HG03139 (cell line): Measurements from ENCODE around the gene NTNG2.

ENCODE experiments used
- ATAC-seq: cut with Tn5 transposase; IDR thresholded peaks from one replicate; pipeline ENCODE4 v1.9.1; 2021; ENCODE audit not compliant: unreplicated experiment

NTNG2 gene

DNA sequence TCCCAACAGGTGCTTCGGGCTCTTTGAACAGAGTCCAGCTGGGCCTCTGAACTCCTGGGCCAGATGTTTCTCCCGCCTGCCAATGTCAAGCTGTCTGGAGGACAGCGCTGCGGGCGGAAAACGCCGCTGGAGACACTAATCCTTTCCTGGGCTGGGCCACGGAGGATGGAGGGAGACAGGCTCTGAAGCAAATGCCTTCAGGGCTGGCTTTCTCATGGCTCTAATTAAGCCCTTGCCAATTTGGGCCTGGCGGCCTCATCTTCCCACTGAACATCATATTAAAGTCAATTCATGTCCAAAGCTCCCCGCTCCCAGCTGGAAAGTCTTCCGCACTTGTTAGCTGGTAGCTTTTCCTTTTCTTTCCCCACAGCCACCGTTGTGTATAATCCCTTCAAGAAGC lies 72.7 kb downstream of the NTNG2 start:
- no peak for ATAC-seq

- no peak for ATAC-seq
These were observed 73.3 kb downstream of the NTNG2 start for GRCh38 chr9:132235125-132235524.

DNA sequence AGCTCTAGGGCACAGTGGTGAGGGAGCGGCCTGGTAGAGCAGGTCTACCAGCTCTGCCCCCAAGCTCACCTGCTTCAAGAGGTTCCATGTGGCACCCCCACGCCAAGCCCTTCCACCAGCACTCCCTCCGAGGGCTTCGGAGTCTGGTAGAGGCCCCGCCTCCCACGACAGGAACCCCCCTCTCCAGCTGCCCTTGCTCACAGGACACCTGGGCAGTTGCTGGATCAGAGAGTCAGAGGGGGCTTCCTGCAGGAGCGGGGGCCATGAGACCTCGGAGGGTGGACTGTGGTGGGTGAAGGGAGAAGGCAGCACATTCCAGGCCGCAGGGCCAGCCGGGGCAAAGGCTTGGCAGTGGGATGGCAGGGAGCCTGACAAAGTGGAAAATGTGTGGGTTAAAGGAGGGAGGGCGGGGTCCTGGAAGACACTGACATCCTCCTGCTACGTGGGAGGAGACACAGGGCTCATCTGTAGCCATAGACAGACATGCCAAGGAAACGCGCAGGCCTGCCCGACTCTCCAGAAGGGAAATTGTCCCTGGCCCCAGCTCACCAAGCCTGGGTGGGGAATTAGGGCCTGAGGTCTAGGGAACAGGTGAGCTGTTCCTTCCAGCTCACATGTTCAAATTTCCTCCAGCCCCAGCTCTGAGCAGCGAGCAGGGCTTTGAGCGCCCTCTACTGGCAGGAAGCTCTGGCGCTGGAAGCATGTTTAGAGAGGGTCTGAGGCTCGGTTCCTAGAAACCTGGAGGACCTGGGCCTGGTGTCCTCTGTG lies 74.2 kb downstream of the NTNG2 start:
- no peak for ATAC-seq

GRCh38 chr9:132236662-132237311 lies 74.9 kb downstream of the NTNG2 start:
- no peak for ATAC-seq

GRCh38 chr9:132237481-132237880 lies 75.6 kb downstream of the NTNG2 start:
- no peak for ATAC-seq

- no peak for ATAC-seq
These were observed 76.4 kb downstream of the NTNG2 start for GRCh38 chr9:132238026-132238972.

GRCh38 chr9:132238992-132239391 lies 77.1 kb downstream of the NTNG2 start:
- no peak for ATAC-seq

DNA sequence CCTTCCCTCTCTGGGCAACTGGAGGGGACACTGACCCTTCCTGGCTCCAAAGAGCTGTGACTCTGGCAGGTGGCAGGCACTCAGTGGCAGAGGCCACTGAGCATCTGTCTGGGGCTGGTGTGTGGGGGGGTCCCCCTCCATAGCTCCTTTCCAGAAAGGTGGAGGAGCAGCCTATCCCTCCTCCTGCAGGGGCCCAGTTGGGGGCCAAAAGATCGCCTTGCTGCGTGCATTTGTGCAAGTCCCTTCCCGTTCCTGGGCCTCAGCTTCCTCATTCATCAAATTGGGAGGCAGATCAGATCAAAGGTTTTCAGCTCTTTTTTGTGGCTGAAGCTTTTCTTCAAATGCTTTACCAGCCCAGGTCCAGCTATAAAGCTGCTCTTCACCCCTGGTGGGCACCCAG lies 77.7 kb downstream of the NTNG2 start:
- ATAC-seq, result no peak

DNA sequence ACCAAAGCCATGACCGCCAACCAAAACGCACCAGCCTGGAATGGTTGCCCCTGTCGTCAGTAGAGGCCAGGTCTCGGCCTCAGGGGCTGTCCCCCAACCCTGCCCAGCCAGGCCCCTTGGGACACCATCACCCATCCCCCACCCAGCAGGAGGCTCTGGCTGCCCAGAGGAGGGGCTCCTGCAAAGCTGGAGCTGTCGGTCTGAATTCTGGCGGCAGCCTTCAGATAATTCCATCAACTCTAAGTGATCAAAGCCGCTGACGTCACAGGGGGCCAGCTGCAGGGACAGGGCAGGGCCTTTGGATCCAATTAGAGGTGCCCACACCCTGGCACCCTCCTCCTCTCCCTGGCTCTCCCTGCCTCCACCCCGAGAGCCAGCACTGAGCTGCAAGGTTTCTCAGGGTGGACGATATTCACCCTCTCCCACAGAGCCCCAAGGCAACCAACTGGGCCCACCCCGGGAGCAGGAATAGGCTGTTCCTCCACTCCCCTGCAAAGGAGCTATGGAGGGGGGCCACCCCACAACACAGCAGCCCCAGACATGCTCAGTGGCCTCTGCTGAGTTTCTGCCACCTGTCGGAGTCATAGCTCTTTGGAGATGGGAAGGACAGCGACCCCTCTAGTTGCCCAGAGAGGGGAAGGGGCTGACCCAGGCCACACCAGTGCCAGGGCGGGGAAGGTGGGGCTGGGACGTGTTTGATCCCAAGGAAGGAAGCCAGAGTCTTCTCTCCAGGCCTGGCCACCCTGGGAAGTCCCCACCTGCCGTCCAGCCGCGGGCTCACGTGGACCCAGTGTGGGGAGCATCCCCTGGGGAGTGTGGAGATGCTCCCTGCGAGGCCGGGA lies 78.4 kb downstream of the NTNG2 start:
- ATAC-seq, result no peak

DNA sequence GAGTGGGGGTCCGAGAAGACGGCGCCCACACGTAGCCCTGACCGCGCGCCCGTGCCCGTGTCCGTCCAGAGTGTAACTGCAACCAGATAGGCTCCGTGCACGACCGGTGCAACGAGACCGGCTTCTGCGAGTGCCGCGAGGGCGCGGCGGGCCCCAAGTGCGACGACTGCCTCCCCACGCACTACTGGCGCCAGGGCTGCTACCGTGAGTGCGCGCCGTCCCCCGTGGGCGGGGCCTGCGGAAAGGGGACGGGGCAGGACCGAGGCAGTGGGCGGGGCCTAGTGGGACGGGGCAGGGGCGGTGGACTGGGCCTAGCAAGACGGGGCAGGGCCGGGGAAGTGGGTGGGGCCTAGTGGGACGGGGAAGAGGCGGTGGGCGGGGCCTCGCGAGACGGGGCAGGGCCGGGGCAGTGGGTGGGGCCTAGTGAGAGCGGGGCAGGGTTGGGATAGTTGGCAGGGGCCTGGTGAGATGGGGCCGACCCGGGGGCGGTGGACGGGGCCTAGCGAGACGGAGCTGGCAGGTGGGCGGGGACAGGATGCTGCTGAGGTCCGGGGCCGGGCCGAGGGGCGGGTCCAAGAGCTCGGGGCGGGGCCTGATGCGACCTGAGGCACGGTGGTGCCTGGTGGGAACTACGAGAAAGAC lies 79.1 kb downstream of the NTNG2 start:
- ATAC-seq, result peak; percentile 77

GRCh38 chr9:132241483-132241839 lies 79.6 kb downstream of the NTNG2 start:
- ATAC-seq, result no peak

GRCh38 chr9:132241840-132242620 lies 80.2 kb downstream of the NTNG2 start:
- no peak for ATAC-seq

DNA sequence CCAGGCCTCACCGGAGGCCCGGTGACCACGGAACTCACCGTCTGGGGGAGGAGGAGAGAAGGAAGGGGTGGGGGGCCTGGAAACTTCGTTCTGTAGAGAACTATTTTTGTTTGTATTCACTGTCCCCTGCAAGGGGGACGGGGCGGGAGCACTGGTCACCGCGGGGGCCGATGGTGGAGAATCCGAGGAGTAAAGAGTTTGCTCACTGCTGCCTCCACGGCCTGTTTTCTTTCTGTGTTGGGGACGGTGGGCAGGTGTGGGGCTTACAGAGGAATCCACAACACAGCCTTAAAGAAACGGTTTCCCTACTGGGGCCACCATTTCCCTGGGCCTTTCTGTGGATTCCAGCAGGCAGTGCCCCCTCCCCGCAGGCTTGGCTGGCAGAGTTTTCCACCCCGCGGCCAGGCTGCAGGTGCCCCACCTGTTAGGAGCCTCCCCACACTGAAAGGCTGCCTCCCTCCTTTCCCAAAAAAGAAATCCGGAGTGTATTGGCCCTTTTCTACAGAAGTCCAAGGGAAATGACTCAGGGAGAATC lies 80.8 kb downstream of the NTNG2 start:
- no peak for ATAC-seq

GRCh38 chr9:132243156-132244074 lies 81.6 kb downstream of the NTNG2 start:
- no peak for ATAC-seq

GRCh38 chr9:132244582-132245455 lies 83.0 kb downstream of the NTNG2 start:
- no peak for ATAC-seq

DNA sequence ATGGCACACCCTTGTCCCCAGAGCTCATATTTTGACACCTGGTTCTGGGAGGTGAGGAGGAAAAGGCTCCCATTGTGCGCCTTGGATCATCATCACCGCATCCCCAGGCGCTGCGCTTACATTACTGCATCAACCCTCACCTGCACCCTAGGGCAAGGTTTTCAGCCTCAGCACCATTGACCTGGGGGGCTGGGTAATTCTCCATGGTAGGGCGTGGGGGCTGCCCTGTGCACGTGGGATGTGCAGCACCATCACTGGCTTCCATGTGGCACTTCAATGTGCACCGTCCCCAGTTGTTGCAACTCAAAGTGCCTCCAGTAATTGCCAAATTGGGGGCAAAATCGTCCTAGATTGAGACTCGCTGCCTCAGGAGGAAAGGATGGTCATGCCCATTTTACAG lies 83.6 kb downstream of the NTNG2 start:
- no peak for ATAC-seq

GRCh38 chr9:132247942-132248341 lies 86.1 kb downstream of the NTNG2 start:
- ATAC-seq, result no peak
